ENCODE measurements around the gene NOX1.
"Not testable (repeated sequence)": the region's sequence is repeated elsewhere in the genome, so short reads cannot be mapped to it uniquely, and the experiment has no call there.

Gene NOX1

DNA sequence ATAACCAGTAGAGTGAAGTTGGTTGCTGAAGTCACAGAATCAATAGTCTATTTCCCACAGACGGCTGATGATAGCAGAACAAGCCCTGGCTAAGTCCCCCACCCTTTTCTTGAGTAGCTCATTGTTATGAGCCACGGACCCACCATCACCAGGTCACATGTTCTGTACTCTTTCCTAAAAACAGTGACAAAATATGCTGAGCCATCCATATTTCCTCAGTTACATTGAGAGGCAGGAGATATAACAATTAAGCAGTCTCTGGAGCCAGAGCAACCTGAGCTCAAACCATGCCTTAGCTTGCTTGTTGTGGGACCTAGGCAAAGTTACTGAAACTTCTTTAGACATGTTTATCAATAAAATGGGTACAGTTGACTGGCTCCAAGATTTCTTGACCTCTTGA lies 56.8 kb downstream of the NOX1 start:
- no peak for DNase-seq

DNA sequence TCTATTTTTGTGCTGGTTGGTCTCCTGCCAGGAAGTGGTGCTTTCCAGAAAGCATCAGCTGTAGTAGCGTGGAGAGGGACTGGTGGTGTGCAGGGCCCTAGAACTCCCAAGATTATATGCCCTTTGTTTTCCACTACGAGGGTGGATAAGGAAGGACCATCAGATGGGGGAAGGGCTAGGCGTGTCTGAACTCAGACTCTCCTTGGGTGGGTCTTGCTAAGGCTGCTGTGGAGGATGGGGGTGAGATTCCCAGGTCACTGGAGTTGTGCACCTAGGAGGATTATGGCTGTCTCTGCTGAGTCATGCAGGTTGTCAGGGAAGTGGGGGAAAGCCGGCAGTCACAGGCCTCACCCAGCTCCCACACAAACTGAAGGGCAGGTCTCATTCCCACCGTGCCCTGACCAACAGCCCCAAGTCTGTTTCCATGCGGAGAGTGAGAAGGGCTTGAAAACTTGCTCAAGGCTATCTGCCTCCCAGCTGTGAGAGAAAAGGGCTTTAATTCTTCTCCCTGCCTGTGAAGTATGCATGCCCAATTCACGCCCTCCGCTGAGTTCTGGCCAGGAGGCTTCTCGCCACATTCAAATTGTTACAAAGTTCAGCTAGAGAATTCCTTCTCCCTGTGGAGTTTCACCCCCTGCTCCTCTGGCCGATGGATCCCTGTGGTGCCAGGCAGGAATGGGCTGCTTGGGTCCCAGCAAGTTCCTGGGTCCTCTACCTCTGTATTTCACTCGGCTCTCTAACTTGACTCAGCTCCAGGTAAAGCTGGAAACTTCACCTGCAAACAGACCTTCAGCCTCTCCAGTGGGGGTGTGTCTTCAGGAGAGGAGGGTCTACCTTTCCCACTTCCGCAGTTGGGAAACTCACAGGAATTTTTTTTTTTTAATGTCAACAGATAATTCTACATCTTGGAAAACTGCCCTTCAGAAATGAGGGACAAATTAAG lies 61.7 kb downstream of the NOX1 start:
- DNase-seq = no peak

DNA sequence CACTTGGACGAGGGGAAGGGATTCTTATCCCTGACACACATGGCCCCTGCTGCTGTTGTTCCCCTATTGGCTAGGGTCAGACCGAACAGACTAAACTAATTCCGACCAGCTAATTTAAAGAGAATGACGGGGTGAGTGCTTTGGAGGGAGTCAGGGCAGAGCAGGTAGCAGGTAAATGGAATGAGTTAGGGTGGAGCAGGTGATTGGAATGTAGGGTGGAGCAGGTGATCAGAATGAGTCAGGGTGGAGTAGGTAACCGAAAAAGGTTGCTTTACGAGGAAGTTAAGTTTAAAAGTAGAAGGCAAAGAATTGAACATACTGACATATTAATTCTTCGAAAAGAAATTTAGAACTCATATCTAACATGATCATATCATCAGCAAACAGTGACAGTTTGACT lies 65.9 kb downstream of the NOX1 start:
- not testable (repeated sequence) for DNase-seq

DNA sequence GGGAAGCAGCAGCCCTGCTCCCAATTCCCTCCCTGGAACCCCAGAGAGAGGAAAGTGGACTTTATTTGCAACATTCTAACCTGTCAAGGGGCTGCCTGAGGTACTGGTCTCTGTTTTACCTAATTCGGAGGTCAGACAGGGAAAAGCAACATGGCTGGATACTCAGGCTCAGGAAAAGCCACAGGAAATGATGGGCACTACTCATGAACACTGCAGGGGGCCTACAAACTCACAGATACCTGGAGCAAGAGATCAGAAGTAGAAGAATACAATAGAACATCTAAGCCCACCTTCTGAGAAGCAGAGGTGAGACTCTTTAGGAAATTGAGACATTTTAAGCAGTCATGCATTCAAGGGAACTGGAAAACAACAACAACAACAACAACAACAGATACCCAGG lies 69.4 kb downstream of the NOX1 start:
- DNase-seq = no peak

DNA sequence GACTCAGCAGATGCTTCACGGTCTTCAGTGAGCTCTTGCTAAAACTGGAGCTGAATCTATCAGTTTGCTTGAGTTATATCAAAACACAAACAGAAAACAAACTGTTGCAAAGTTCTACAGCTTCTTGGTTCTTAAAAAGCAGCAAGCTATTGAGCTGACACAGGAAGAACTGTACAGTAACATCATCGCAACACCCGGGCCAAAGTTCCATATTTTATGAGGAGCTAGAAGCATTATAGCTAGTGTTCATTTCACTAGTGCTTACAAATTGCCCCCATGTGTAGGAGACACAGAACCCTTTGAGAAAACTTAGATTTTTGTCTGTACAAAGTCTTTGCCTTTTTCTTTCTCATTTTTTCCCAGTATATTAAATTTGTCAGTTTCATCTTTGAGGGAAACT lies 71.3 kb downstream of the NOX1 start:
- DNase-seq = no peak

DNA sequence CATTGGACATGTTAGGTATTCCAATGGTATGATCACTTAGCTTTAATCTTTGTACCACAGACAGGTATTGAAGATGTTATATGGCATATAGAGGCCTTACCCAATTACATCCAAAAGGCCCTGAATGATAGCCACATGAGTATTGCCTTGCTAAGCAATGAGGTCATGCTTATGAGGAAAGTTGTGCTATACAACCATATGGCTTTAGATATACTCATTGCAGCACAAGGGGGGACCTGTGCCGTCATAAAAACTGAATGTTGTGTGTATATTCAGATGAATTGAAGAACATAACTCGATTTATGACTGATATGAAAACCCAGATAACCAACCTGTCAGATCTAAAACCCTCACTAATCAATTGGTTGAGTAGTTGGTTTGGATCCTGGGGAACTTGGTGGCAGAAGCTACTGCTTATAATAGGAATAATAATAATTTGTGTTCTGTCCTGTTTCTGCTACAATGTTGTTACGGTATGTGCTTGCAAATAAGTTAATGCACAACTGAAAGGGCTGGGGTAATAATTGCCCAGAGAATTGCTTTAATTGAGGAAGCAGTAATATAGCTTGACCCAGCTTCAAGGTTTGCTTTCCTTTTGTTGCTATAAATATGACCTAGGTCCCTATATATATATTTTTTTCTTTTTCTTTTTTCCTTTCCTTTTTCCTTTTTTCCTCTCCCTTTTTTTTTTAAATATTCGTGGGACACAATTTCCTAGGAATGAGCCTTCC lies 75.5 kb downstream of the NOX1 start:
- no peak for DNase-seq

DNA sequence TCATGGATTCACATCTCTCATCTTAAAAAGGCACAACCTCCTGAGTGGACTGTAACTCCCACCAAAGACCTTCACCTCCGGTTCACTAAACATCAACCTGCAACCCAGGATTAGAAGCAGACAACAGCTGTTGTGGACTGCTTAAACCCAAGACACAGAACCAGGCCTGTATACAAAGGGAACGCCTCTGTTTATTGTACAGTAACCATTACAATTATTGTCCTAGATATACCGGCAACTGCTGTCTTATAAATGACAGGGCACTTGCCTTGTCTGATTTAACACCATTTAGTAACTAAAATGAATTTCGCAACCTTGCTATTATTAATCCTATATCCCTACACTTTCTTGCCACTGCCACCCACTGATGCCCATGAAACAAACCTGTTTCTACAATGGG lies 76.8 kb downstream of the NOX1 start:
- DNase-seq = no peak

DNA sequence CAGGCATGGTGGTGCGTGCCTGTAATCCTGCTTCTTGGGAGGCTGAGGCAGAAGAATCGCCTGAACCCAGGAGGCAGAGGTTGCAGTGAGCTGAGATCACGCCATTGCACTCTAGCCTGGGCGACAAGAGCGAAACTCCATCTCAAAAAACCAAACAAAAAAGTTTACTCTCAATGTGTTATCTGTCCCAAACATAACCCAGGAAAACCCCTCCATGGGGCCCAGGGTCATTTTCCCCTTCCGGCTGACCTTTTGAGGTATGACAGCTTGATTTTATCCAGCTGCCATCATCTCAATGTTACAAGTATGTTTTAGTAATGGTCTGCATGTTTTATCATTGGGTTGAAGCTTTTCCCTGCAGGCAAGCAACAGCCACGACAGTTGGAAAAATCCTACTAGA lies 77.8 kb downstream of the NOX1 start:
- not testable (repeated sequence) for DNase-seq

Measured in NCI-H510A (cell line).